H1 (cell line): ENCODE results near the gene CEP85L. TPM values are rescaled to one million over a fixed set of nuclear protein-coding genes. Genes with fewer than 3 reads are reported as not detected.

Experiments
- CTCF ChIA-PET: fragments of 300-600 bp; sonication (Branson Sonifier 250); formaldehyde crosslinking; loops from one replicate; lab custom pipeline; 2021; ENCODE audit not compliant: partially characterized antibody; lab: Charles Lee
- POLR2A ChIA-PET: fragments of 300-600 bp; sonication (Branson Sonifier 250); formaldehyde crosslinking; loops from one replicate; lab custom pipeline; 2021; ENCODE audit warnings: inconsistent platforms; ENCODE audit not compliant: partially characterized antibody; lab: Charles Lee
- DNase-seq, 2 experiments: peaks; one replicate each; pipeline versions ENCODE4 v3.0.0 to v3.0.0-alpha.2; 2010 to 2022; ENCODE audit warnings: low spot score in 2 of 2, low read depth in 1 of 2, mixed read lengths in 1 of 2
- FAIRE-seq: peaks from 2 replicates; lab custom pipeline; 2011; peaks lifted over from hg19 to GRCh38; lab: Jason Lieb, UNC
- H2AFZ ChIP-seq: 2 replicates; pipeline ENCODE4 v1.8.1; 2012; ENCODE audit warnings: low read length, inconsistent platforms
- H2AK5ac ChIP-seq: 2 replicates; pipeline ENCODE4 v1.6.1; 2013; ENCODE audit warnings: low read depth, low read length
- H2BK120ac ChIP-seq: replicated peaks from 2 replicates; pipeline ENCODE3; 2013; ENCODE audit warnings: low read depth, low read length, inconsistent platforms
- H2BK12ac ChIP-seq: 2 replicates; pipeline ENCODE4 v1.6.1; 2013; ENCODE audit warnings: low read depth, low read length
- H2BK15ac ChIP-seq: 2 replicates; pipeline ENCODE4 v1.6.1; 2013; ENCODE audit warnings: low read length
- H2BK20ac ChIP-seq: 2 replicates; pipeline ENCODE4 v1.6.1; 2013; ENCODE audit warnings: low read length
- H2BK5ac ChIP-seq: 2 replicates; pipeline ENCODE4 v1.6.1; 2013; ENCODE audit warnings: low read depth, low read length
- H3K14ac ChIP-seq: 2 replicates; pipeline ENCODE4 v1.6.1; 2013; ENCODE audit warnings: inconsistent platforms; ENCODE audit not compliant: insufficient read length
- H3K18ac ChIP-seq: 2 replicates; pipeline ENCODE4 v1.6.1; 2013; ENCODE audit warnings: low read length; ENCODE audit errors: extremely low read depth
- H3K23ac ChIP-seq: 2 replicates; pipeline ENCODE4 v1.6.1; 2013; ENCODE audit warnings: inconsistent platforms; ENCODE audit not compliant: insufficient read length
- H3K23me2 ChIP-seq: 2 replicates; pipeline ENCODE4 v1.6.1; 2013; ENCODE audit warnings: low read depth, low read length
- H3K27ac ChIP-seq: 2 replicates; pipeline ENCODE4 v1.6.1; 2011; ENCODE audit warnings: low read depth, low read length, inconsistent platforms
- H3K27me3 ChIP-seq, 4 experiments: replicated peaks in 1 of 4; 1 replicate in 1 of 4; 2 replicates in 3 of 4; pipeline versions ENCODE4 v1.6.1 to v1.8.1; 2011 to 2013; ENCODE audit warnings: low read length in 3 of 4, mild to moderate bottlenecking in 3 of 4, inconsistent platforms in 2 of 4, mixed read lengths in 2 of 4, moderate library complexity in 1 of 4; ENCODE audit not compliant: control insufficient read depth in 3 of 4, insufficient read depth in 3 of 4; ENCODE audit errors: extremely low read depth in 1 of 4
- H3K36me3 ChIP-seq, 4 experiments: 2 replicates each; pipeline versions ENCODE4 v1.6.1 to v1.8.1; 2011 to 2013; ENCODE audit warnings: mild to moderate bottlenecking in 4 of 4, low read length in 3 of 4, moderate library complexity in 2 of 4, control low read depth in 1 of 4, inconsistent platforms in 1 of 4; ENCODE audit not compliant: insufficient read depth in 4 of 4, control insufficient read depth in 2 of 4
- H3K4ac ChIP-seq: replicated peaks from 2 replicates; pipeline ENCODE3; 2013; ENCODE audit warnings: low read length, low read depth, mixed read lengths, inconsistent platforms; ENCODE audit not compliant: insufficient read length
- H3K4me1 ChIP-seq, 4 experiments: replicated peaks in 1 of 4; 1 replicate in 1 of 4; 2 replicates in 3 of 4; pipeline versions ENCODE4 v1.6.1 to v1.8.1; 2011 to 2013; ENCODE audit warnings: low read length in 3 of 4, inconsistent platforms in 2 of 4, mixed read lengths in 1 of 4; ENCODE audit not compliant: insufficient read depth in 4 of 4, control insufficient read depth in 3 of 4
- H3K4me2 ChIP-seq, 2 experiments: 2 replicates each; pipeline versions ENCODE4 v1.6.1 to v1.8.1; 2011 to 2013; ENCODE audit warnings: low read depth in 2 of 2, low read length in 2 of 2, control low read depth in 1 of 2, inconsistent platforms in 1 of 2, mild to moderate bottlenecking in 1 of 2; ENCODE audit not compliant: insufficient read depth in 1 of 2
- H3K4me3 ChIP-seq, 4 experiments: fragments of 200-600, 300-600 bp in 1 of 4; sonication (generic), shearing (Covaris generic), sonication (Bioruptor Twin) in 1 of 4; 2 replicates each; pipeline versions ENCODE4 v1.5.1 to v1.8.1; 2011 to 2016; ENCODE audit warnings: low read length in 4 of 4, low read depth in 3 of 4, control low read depth in 2 of 4, inconsistent platforms in 2 of 4, mild to moderate bottlenecking in 2 of 4, mixed read lengths in 1 of 4, moderate library complexity in 1 of 4; ENCODE audit not compliant: insufficient read depth in 2 of 4; ENCODE audit errors: extremely low read depth in 1 of 4
- H3K56ac ChIP-seq: replicated peaks from 2 replicates; pipeline ENCODE3; 2013; ENCODE audit warnings: low read depth, mild to moderate bottlenecking, mixed read lengths, low read length, inconsistent platforms; ENCODE audit not compliant: insufficient read length
- H3K79me1 ChIP-seq: 2 replicates; pipeline ENCODE4 v1.6.1; 2013; ENCODE audit warnings: low read depth, low read length, control low read depth
- H3K79me2 ChIP-seq, 2 experiments: 2 replicates each; pipeline versions ENCODE4 v1.6.1 to v1.8.1; 2012 to 2013; ENCODE audit warnings: low read length in 2 of 2, mild to moderate bottlenecking in 2 of 2, inconsistent platforms in 1 of 2; ENCODE audit not compliant: insufficient read depth in 2 of 2, control insufficient read depth in 1 of 2
- H3K9ac ChIP-seq, 4 experiments: replicated peaks in 1 of 4; 1 replicate in 1 of 4; 2 replicates in 3 of 4; pipeline versions ENCODE4 v1.6.1 to v1.8.1; 2011 to 2013; ENCODE audit warnings: low read depth in 3 of 4, low read length in 3 of 4, control low read depth in 2 of 4, mild to moderate bottlenecking in 2 of 4, moderate library complexity in 2 of 4, inconsistent platforms in 1 of 4; ENCODE audit errors: extremely low read depth in 1 of 4
- H3K9me3 ChIP-seq, 2 experiments: 2 replicates each; pipeline versions ENCODE4 v1.6.1 to v1.8.1; 2012 to 2013; ENCODE audit warnings: mild to moderate bottlenecking in 2 of 2, moderate library complexity in 2 of 2, control low read depth in 1 of 2, inconsistent platforms in 1 of 2, low read depth in 1 of 2, low read length in 1 of 2, mixed read lengths in 1 of 2; ENCODE audit not compliant: insufficient read depth in 2 of 2
- H4K20me1 ChIP-seq, 2 experiments: replicated peaks in 1 of 2; 2 replicates each; pipeline versions ENCODE3 to v1.8.1; 2011 to 2013; ENCODE audit warnings: inconsistent platforms in 2 of 2, low read length in 2 of 2, mild to moderate bottlenecking in 1 of 2; ENCODE audit not compliant: insufficient read depth in 2 of 2, control insufficient read depth in 1 of 2
- H4K5ac ChIP-seq: 2 replicates; pipeline ENCODE4 v1.6.1; 2013; ENCODE audit warnings: low read length, low read depth, mixed read lengths, inconsistent platforms; ENCODE audit not compliant: insufficient read length
- H4K8ac ChIP-seq: 2 replicates; pipeline ENCODE4 v1.8.0; 2013; ENCODE audit warnings: mild to moderate bottlenecking, moderate library complexity, low read length, inconsistent platforms; ENCODE audit not compliant: insufficient read depth; ENCODE audit errors: extremely low read depth
- H4K91ac ChIP-seq: replicated peaks from 2 replicates; pipeline ENCODE3; 2013; ENCODE audit warnings: low read length, mixed read lengths, inconsistent platforms; ENCODE audit not compliant: insufficient read length
- FOSL1 ChIP-seq: IDR thresholded peaks from 2 replicates; pipeline ENCODE4 v1.6.1; 2011; ENCODE audit warnings: mild to moderate bottlenecking, low read depth, low read length, moderate library complexity; ENCODE audit not compliant: insufficient read depth
- GABPA ChIP-seq: IDR thresholded peaks from 2 replicates; pipeline ENCODE4 v1.6.1; 2011; ENCODE audit warnings: mild to moderate bottlenecking, low read length, moderate library complexity, borderline replicate concordance; ENCODE audit not compliant: insufficient read depth
- HDAC6 ChIP-seq: IDR thresholded peaks from one replicate; pipeline ENCODE4 v1.7.1; 2012; ENCODE audit warnings: low read depth, mild to moderate bottlenecking, inconsistent platforms, low read length, moderate library complexity
- KDM1A ChIP-seq: fragments of 200-600, 300-600 bp; sonication (generic); IDR thresholded peaks from 2 replicates; pipeline ENCODE4 v1.7.1; 2016; ENCODE audit warnings: mild to moderate bottlenecking, low read length, borderline replicate concordance
- KDM5A ChIP-seq: fragments of 200-600 bp; IDR thresholded peaks from 2 replicates; pipeline ENCODE4 v1.7.1; 2012; ENCODE audit warnings: mild to moderate bottlenecking, low read length, inconsistent platforms, mixed read lengths
- SIN3A ChIP-seq, 2 experiments: IDR thresholded peaks in 1 of 2; conservative IDR thresholded peaks in 1 of 2; 2 replicates each; pipeline ENCODE4 v1.6.1; 2011 to 2012; ENCODE audit warnings: low read length in 2 of 2, improper control_type of control experiment in 1 of 2, low read depth in 1 of 2, mild to moderate bottlenecking in 1 of 2
- SP1 ChIP-seq: IDR thresholded peaks from 2 replicates; pipeline ENCODE4 v1.6.1; 2011; ENCODE audit warnings: low read depth, low read length
- TAF1 ChIP-seq: IDR thresholded peaks from 2 replicates; pipeline ENCODE4 v1.6.1; 2011; ENCODE audit warnings: mild to moderate bottlenecking, low read depth, low read length
- TEAD4 ChIP-seq: IDR thresholded peaks from 2 replicates; pipeline ENCODE4 v1.6.1; 2012; ENCODE audit warnings: low read depth, low read length, inconsistent platforms, mixed read lengths
- ZNF274 ChIP-seq: IDR thresholded peaks from 2 replicates; pipeline ENCODE4 v1.7.0; 2012; ENCODE audit warnings: low read length, borderline replicate concordance; ENCODE audit errors: extremely low read depth
- WGBS, 2 experiments: shearing (Covaris generic) in 1 of 2; methylation state at CpG; one replicate each; pipeline versions ENCODE4 v1.1.6 to v1.1.7; 2013 to 2015; ENCODE audit warnings: low lambda C conversion rate in 2 of 2, mixed read lengths in 2 of 2, inconsistent platforms in 1 of 2, low coverage in 1 of 2, missing lambda C conversion rate in 1 of 2; ENCODE audit not compliant: insufficient replicate concordance in 2 of 2, insufficient coverage in 1 of 2, insufficient read length in 1 of 2; ENCODE audit errors: extremely low coverage in 1 of 2, missing lambda C conversion rate in 1 of 2; 5-methylcytosine and 5-hydroxymethylcytosine counted together
- polyA plus RNA-seq, 7 experiments: library from polyadenylated mRNA; depleted of rRNA in 3 of 7; stranded (reverse) in 5 of 7; unstranded in 2 of 7; fragments of >200 nt in 5 of 7; fragments of 200-250 nt in 2 of 7; gene quantifications; 1 replicate in 5 of 7; 2 replicates in 1 of 7; 4 replicates in 1 of 7; pipeline versions ENCODE4 v1.2.1 to v1.2.3, GENCODE V29; 2011 to 2013; ENCODE audit warnings: missing spikeins in 2 of 7, mixed read lengths in 2 of 7
- total RNA-seq: library from RNA; stranded (reverse); fragmentation: NEBNext Ultra II Directional; extraction: Animal tissue kit (Norgen Biotek cat#: 25700); gene quantifications from 2 replicates; pipeline ENCODE4 v1.2.1, GENCODE V29; 2021

CEP85L gene
- total and polyA plus RNA-seq, 2 of the 8 experiments (the other 6 are each of a cell fraction or from before 2014, with no cell fraction given), result 3.2 to 27.6 TPM

DNA sequence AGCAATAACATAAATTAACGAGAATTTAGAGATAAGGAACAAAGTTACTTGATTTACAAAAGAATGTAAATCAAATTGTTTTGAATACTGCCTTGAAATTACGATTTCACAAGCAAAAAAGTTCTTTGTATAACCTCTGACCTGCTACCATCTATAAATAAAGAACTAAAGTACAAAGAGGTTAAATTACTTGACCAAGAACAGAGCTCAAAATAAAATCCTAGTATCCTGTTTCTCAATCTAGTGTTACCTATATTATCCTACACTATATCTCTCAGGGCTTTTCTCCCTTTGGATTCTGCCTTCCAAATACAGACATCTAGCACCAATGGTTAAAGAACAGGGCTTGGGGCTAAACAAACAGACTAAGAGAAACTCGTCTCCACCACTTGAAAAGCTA, 59.5 kb downstream of the CEP85L start:
- DNase-seq (no peak), FAIRE-seq (no peak)
- H3K27ac ChIP-seq, result no peak overlapping the region
- H3K4me1 ChIP-seq, result peaks cover 0 to 2% (median 0%) of the 10 kb centered on the region in 4 experiments; a peak in 3 of 7 replicates
- no peak overlapping the region for H2AFZ ChIP-seq
- no peaks in the 10 kb centered on the region; the same call in 1 of the 2 replicates for H3K23me2 ChIP-seq
- no peak overlapping the region for H4K91ac ChIP-seq
- no peak overlapping the region for H3K9ac ChIP-seq
- no peak overlapping the region for H3K14ac ChIP-seq
- no peak overlapping the region for H3K23ac ChIP-seq
- H3K36me3 ChIP-seq, result no peaks in the 10 kb centered on the region
- H3K9me3 ChIP-seq, result no peaks in the 10 kb centered on the region
- H3K4me3 ChIP-seq, result no peak overlapping the region
- no peak overlapping the region for H2BK15ac ChIP-seq
- no peak for TF ChIP-seq SIN3A (conservative IDR thresholded peaks at IDR 0.05 in 1 of 2, IDR thresholded peaks at IDR 0.05 in 1 of 2; ENCODE audit: low read depth in 1 of 2, low read length in 2 of 2)
- no peak for TF ChIP-seq SP1
- TF ChIP-seq GABPA, result no peak
- TF ChIP-seq FOSL1, result no peak
- TF ChIP-seq ZNF274, result no peak
- TF ChIP-seq KDM1A, result no peak
- TF ChIP-seq TEAD4, result no peak
- no peak for TF ChIP-seq TAF1
- TF ChIP-seq KDM5A, result no peak
- no peak for TF ChIP-seq HDAC6
- H3K79me2 ChIP-seq, result no peaks in the 10 kb centered on the region; a peak in 2 of 4 replicates
- no peak overlapping the region for H4K5ac ChIP-seq
- H3K18ac ChIP-seq, result no peak overlapping the region
- H4K8ac ChIP-seq, result no peak overlapping the region
- H2AK5ac ChIP-seq, result no peak overlapping the region
- no peak overlapping the region for H2BK12ac ChIP-seq
- no peak overlapping the region for H3K4ac ChIP-seq
- POLR2A ChIA-PET, result no interaction called here
- no peak overlapping the region for H2BK5ac ChIP-seq
- no peaks in the 10 kb centered on the region for H3K79me1 ChIP-seq
- no peak overlapping the region for H3K4me2 ChIP-seq
- H2BK20ac ChIP-seq, result no peak overlapping the region
- H3K56ac ChIP-seq, result no peak overlapping the region
- no peak overlapping the region for H2BK120ac ChIP-seq
- H3K27me3 ChIP-seq, result no peaks in the 10 kb centered on the region
- H4K20me1 ChIP-seq, result peaks cover 0 to 1% of the 10 kb centered on the region in 2 experiments
- 87% methylated on average over 3 of the region's 3 CpGs; no CpG with 5 or more reads in 1 of the 2 experiments for WGBS, 2 experiments
- CTCF ChIA-PET, result interaction anchor here (0.6 to 4.4 kb wide), 4 partner anchors 12 to 27 kb away, joined by 3 to 14 read pairs (median 4); no protein-coding TSS in a partner anchor
